ENCODE measurements around the gene LRRC70.

Gene LRRC70

DNA sequence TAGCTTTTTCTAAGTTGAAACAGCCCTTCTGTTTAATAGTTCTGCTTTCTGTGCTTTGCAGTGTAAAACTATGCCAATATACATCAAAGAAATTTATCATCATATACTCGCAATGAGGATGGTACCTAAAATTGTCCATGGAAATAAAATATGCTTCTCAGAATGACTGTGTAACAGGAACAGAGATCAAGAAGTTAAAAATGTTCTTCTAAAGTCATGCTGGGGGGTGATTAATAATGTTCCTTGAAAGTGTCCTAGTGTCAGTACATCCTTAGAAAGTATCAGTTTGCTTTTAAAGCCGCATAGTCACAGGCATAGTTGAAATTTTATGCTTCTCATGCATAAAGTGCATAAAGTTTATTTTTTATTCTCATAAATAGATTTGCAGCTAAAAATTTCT lies 4.0 kb upstream of the LRRC70 start:
- no peak for DNase-seq

DNA sequence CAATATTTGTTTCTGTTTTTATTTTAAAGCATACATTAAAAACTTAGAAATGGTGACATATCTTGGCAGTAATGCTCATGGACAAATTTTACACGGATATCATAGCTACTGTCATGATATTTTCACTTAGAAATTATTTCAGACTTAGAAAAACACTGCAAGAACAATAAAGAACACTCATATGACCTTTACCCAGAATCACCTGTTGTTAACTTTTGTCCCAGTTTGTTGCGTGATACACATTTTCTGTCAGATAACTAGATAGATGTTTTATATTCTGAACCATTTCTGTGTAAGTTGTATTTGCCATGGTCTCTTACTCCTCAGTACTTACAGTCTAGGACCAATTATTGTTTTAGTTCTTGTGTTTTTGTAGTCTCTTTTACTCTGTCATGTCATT lies 3.6 kb upstream of the LRRC70 start:
- no peak for DNase-seq

GRCh38 chr5:62575489-62575888 lies 3.1 kb upstream of the LRRC70 start:
- no peak for DNase-seq

DNA sequence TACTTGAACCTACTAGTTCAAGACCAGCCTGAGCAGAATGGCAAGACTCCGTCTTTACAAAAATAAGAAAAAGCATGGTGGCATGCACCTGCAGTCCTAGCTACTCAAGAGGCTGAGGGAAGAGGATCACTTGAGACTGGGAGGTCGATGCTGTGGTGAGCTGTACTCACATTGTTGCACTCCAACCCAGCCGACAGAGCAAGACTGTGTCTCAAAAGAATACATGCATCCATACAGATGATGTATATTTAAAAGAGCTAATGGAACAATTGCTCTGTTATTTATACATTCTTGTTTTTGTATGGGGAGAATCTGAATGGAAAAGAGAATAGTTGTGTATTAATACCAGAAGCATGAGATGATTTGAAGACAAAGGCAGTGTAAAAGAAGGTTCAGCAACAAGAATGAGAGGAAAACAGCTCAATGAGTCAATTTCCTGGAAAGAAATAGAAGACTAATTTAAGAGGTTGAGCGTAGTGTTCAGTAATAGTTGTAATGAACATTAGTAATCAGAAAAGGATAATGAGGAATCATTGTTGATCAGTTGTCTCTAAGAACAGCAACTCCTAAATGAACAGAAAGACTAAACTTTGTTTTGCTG lies 1.9 kb upstream of the LRRC70 start:
- no peak for DNase-seq

- no peak for DNase-seq
Measured at GRCh38 chr5:62577488-62577887, 1.1 kb upstream of the LRRC70 start.

DNA sequence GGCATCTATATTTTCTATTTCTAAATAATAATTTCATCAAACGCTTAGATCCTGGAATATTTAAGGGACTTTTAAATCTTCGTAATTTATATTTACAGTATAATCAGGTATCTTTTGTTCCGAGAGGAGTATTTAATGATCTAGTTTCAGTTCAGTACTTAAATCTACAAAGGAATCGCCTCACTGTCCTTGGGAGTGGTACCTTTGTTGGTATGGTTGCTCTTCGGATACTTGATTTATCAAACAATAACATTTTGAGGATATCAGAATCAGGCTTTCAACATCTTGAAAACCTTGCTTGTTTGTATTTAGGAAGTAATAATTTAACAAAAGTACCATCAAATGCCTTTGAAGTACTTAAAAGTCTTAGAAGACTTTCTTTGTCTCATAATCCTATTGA lies 1.1 kb downstream of the LRRC70 start:
- DNase-seq: no peak

DNA sequence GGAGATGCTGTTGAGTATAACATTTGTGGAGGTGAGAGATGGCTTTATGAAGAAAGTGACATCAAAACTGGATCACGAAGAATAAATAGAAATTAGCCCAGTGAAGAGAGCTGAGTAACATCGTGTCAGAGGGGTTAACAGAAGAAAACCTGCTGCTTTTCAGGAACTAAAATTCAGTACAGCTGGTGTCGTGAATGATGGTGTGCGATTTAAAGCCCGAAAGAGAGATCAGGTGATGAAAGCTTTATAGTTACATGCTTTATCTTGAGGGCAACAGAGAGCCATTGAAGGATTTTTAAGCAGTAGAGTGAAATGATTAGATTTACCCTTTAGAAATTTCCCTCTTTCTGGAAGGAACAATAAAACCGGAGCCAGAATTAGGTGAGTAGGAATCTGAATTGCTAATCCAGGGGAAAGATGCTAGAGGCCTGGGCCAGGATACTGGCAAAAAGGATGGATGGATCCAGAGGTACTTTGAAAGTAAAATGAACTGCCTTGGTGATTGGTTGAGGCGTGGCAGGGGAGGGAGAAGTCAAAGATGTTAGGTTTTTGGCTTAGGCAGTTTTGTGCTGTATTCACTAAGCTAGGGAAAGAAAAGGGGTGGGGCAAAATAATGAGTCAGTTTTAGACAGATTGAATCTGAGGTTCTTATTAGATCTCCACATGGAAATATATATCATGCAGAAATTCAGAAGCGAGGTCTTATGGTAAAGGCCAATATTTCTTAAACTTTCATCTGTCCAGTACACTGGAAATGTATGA lies 3.4 kb downstream of the LRRC70 start:
- no peak for DNase-seq

DNA sequence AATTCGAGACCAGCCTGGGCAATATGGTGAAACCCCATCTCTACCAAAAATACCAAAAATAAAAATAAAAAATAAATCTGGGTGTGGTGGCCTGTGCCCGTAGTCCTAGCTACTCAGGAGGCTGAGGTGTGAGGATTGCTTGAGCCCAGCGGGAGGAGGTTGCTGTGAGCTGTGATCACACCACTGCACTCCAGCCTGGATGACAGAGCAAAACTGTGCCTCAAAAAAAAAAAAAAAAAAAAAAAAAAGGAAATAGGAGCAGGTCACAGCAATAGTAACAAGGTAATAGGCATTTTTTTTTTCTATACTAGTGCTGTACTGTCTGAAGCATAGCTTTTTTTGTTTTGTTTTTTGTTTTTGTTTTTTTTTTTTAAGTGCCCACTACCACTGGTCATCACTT lies 5.8 kb downstream of the LRRC70 start:
- DNase-seq: no peak

- no peak for DNase-seq
Measured at GRCh38 chr5:62585306-62585705, 6.7 kb downstream of the LRRC70 start.

GRCh38 chr5:62585751-62586150 lies 7.1 kb downstream of the LRRC70 start:
- no peak for DNase-seq

- DNase-seq: no peak
Measured at GRCh38 chr5:62587737-62588136, 9.1 kb downstream of the LRRC70 start.

- no peak for DNase-seq
Measured at GRCh38 chr5:62588668-62589067, 10.0 kb downstream of the LRRC70 start.

DNA sequence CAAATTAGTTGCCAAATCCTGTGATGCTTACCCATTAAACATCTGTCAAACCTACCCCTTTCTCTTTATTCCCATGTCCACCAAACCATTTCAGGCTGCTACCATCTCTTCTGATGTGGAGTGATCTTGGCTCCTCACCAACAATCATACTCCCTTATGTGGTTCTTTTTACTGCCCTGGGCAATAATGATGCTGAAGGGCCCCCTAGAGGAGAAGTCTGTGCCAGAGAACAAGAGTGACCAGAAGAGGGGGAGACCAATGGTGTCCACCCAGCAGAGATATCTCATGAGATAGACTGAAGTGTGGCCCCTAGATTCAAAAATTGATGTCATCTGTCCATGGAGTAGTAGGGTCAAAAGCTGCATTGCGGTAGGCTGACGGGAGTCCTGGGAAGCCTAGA lies 10.9 kb downstream of the LRRC70 start:
- DNase-seq: no peak

- no peak for DNase-seq
Measured at GRCh38 chr5:62590387-62590786, 11.8 kb downstream of the LRRC70 start.

DNA sequence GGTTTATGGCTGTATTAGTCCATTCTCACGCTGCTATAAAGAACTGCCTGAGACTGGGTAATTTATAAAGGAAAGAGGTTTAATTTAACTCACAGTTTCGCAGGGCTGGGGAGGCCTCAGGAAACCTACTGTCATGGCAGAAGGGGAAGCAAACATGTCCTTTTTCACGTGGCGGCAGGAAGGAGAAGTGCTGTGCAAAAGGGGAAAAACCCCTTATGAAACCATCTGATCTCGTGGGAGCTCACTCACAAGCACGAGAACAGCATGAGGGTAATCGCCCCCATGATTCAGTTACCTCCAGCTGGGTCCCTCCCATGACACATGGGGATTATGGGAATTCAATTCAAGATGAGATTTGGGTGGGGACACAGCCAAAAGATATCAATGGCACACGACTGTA lies 13.9 kb downstream of the LRRC70 start:
- no peak for DNase-seq

GRCh38 chr5:62593331-62593730 lies 14.7 kb downstream of the LRRC70 start:
- DNase-seq: no peak

- no peak for DNase-seq
Measured at GRCh38 chr5:62594364-62594984, 15.9 kb downstream of the LRRC70 start.

- no peak for DNase-seq
Measured at GRCh38 chr5:62596096-62596495, 17.5 kb downstream of the LRRC70 start.

- no peak for DNase-seq
Measured at GRCh38 chr5:62596691-62597090, 18.1 kb downstream of the LRRC70 start.

DNA sequence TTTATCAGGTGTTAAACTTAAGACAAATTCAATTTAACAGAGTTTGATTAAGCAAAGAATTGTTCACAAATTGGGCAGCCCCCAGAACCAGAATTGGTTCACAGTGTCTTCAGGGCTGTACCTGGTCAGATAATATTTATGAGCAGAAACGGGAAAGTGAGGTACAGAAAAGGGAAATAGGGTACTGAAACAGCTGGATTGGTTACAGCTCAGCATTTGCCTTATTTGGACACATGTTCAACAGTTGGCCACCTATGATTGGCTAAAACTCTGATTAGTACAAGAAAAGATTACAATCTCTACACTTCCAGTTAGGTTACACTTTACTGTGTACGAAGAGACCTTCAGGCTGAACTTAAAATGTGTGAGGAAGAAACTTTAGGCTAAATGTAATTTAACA lies 18.7 kb downstream of the LRRC70 start:
- DNase-seq: no peak

GRCh38 chr5:62600560-62601252 lies 22.1 kb downstream of the LRRC70 start:
- no peak for DNase-seq

DNA sequence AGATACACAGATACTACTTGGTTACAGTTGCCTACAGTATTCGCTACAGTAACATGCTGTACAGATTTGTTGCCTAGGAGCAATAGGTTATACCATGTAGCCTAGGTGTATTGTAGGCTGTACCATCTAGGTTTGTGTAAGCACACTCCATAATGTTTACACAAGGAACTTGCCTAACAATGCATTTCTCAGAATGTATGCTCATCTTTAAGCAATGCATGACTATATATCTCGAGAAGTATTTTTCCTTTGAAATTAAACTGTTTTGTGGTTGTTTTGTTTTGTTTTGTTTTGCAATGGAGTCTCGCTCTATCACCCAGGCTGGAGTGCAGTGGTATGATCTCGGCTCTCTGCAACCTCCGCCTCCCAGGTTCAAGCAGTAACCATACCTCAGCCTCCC lies 25.3 kb downstream of the LRRC70 start:
- DNase-seq: no peak
